Measurements from ENCODE around the gene PIR.

PIR gene

GRCh38 chrX:15441464-15441863 lies 51.7 kb downstream of the PIR start:
- H3K4me3 ChIP-seq (ENCODE audit: low read depth, low read length): no peak overlapping the region
- ChIA-PET CTCF (no interaction called here), POLR2A (no interaction called here)
- TF ChIP-seq KLF1 (tag by site-specific recombination; IDR thresholded peaks at IDR 0.05): no peak
- TF ChIP-seq ZNF211 (tag by site-specific recombination; IDR thresholded peaks at IDR 0.05; ENCODE audit: low read depth): no peak
- no peak for TF ChIP-seq ZNF140 (tag by site-specific recombination; IDR thresholded peaks at IDR 0.05)
- TF ChIP-seq ZNF529 (tag by site-specific recombination; IDR thresholded peaks at IDR 0.05; ENCODE audit: insufficient replicate concordance): no peak
- no peak for TF ChIP-seq ZBTB17 (tag by site-specific recombination; IDR thresholded peaks at IDR 0.05)
- no peak for TF ChIP-seq SCRT2 (tag by site-specific recombination; IDR thresholded peaks at IDR 0.05)
- no peak for TF ChIP-seq ZNF114 (tag by site-specific recombination; IDR thresholded peaks at IDR 0.05)
- no peak for TF ChIP-seq ZNF426 (tag by site-specific recombination; IDR thresholded peaks at IDR 0.05)
- TF ChIP-seq, protein P1, sequence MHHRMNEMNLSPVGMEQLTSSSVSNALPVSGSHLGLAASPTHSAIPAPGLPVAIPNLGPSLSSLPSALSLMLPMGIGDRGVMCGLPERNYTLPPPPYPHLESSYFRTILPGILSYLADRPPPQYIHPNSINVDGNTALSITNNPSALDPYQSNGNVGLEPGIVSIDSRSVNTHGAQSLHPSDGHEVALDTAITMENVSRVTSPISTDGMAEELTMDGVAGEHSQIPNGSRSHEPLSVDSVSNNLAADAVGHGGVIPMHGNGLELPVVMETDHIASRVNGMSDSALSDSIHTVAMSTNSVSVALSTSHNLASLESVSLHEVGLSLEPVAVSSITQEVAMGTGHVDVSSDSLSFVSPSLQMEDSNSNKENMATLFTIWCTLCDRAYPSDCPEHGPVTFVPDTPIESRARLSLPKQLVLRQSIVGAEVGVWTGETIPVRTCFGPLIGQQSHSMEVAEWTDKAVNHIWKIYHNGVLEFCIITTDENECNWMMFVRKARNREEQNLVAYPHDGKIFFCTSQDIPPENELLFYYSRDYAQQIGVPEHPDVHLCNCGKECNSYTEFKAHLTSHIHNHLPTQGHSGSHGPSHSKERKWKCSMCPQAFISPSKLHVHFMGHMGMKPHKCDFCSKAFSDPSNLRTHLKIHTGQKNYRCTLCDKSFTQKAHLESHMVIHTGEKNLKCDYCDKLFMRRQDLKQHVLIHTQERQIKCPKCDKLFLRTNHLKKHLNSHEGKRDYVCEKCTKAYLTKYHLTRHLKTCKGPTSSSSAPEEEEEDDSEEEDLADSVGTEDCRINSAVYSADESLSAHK (tag by site-specific recombination; IDR thresholded peaks at IDR 0.05): no peak
- no peak for TF ChIP-seq ZNF610 (tag by site-specific recombination; IDR thresholded peaks at IDR 0.05; ENCODE audit: borderline replicate concordance)
- TF ChIP-seq ZNF24 (tag by site-specific recombination; IDR thresholded peaks at IDR 0.05): no peak
- TF ChIP-seq ZNF501 (tag by site-specific recombination; IDR thresholded peaks at IDR 0.05): no peak
- no peak for TF ChIP-seq ZNF423 (tag by site-specific recombination; IDR thresholded peaks at IDR 0.05)
- TF ChIP-seq ZNF660 (tag by site-specific recombination; IDR thresholded peaks at IDR 0.05): no peak
- TF ChIP-seq, protein P2, sequence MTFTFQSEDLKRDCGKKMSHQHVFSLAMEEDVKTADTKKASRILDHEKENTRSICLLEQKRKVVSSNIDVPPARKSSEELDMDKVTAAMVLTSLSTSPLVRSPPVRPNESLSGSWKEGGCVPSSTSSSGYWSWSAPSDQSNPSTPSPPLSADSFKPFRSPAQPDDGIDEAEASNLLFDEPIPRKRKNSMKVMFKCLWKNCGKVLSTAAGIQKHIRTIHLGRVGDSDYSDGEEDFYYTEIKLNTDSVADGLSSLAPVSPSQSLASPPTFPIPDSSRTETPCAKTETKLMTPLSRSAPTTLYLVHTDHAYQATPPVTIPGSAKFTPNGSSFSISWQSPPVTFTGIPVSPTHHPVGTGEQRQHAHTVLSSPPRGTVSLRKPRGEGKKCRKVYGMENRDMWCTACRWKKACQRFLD (tag by site-specific recombination; IDR thresholded peaks at IDR 0.05): no peak
- TF ChIP-seq ZNF645 (tag by site-specific recombination; IDR thresholded peaks at IDR 0.05): no peak
- no peak for TF ChIP-seq ZNF670 (tag by site-specific recombination; IDR thresholded peaks at IDR 0.05; ENCODE audit: low read depth)
- TF ChIP-seq ZNF19 (tag by site-specific recombination; IDR thresholded peaks at IDR 0.05; ENCODE audit: low read depth): no peak
- no peak for TF ChIP-seq ZNF366 (tag by site-specific recombination; conservative IDR thresholded peaks at IDR 0.05)
- no peak overlapping the region for H3K27ac ChIP-seq (ENCODE audit: extremely low read depth, low read depth, low read length)
- H3K9me3 ChIP-seq (ENCODE audit: control insufficient read depth, insufficient read depth, low read depth, low read length): no peaks in the 10 kb centered on the region
- no peaks in the 10 kb centered on the region for H3K36me3 ChIP-seq (ENCODE audit: control insufficient read depth in 2 of 2, insufficient read depth in 1 of 2, low read length in 2 of 2)
- no peaks in the 10 kb centered on the region for H3K4me1 ChIP-seq (ENCODE audit: control insufficient read depth, insufficient read depth, low read length)

GRCh38 chrX:15438332-15438731 lies 54.8 kb downstream of the PIR start:
- no peaks in the 10 kb centered on the region for H3K36me3 ChIP-seq (ENCODE audit: control insufficient read depth in 2 of 2, insufficient read depth in 1 of 2, low read length in 2 of 2)
- CTCF ChIA-PET: interaction anchor here (0.6 kb wide), 1 partner anchor 15 kb away, joined by 3 read pairs; no protein-coding TSS in a partner anchor
- H3K4me3 ChIP-seq (ENCODE audit: low read depth, low read length): no peak overlapping the region
- TF ChIP-seq ZNF600 (tag by site-specific recombination; IDR thresholded peaks at IDR 0.05): no peak
- TF ChIP-seq ZNF146 (tag by site-specific recombination; IDR thresholded peaks at IDR 0.05): no peak
- no peak for TF ChIP-seq ZNF623 (tag by site-specific recombination; IDR thresholded peaks at IDR 0.05)
- no peak for TF ChIP-seq ZNF560 (tag by site-specific recombination; IDR thresholded peaks at IDR 0.05; ENCODE audit: borderline replicate concordance)
- TF ChIP-seq ZNF24 (tag by site-specific recombination; IDR thresholded peaks at IDR 0.05): no peak
- no peak for TF ChIP-seq HOXD13 (CRISPR knock-in tag; IDR thresholded peaks at IDR 0.05; ENCODE audit: borderline replicate concordance)
- TF ChIP-seq, protein P3, sequence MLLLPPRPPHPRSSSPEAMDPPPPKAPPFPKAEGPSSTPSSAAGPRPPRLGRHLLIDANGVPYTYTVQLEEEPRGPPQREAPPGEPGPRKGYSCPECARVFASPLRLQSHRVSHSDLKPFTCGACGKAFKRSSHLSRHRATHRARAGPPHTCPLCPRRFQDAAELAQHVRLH (tag by site-specific recombination; IDR thresholded peaks at IDR 0.05): no peak
- TF ChIP-seq ZNF132 (tag by site-specific recombination; IDR thresholded peaks at IDR 0.05; ENCODE audit: borderline replicate concordance): no peak
- TF ChIP-seq ZBTB26 (tag by site-specific recombination; optimal IDR thresholded peaks at IDR 0.05): no peak
- H3K9me3 ChIP-seq (ENCODE audit: control insufficient read depth, insufficient read depth, low read depth, low read length): no peaks in the 10 kb centered on the region
- no peak overlapping the region for H3K27ac ChIP-seq (ENCODE audit: extremely low read depth, low read depth, low read length)
- H3K4me1 ChIP-seq (ENCODE audit: control insufficient read depth, insufficient read depth, low read length): no peaks in the 10 kb centered on the region
- POLR2A ChIA-PET: interaction anchor here (0.6 kb wide), 1 partner anchor 290 kb away, joined by 6 read pairs; no protein-coding TSS in a partner anchor

Measured in HEK293 (cell line).